Upper lobe of left lung (tissue), 6 donors: ENCODE results near the gene NUMBL. TPM values are rescaled to one million over a fixed set of nuclear protein-coding genes. Genes with fewer than 3 reads are reported as not detected.

ENCODE experiments used
- ATAC-seq, 2 donors: fragments of 200-7000 bp; cut with Tn5 transposase; one replicate each; pipeline ENCODE4 v1.9.1; 2022; ENCODE audit warnings: mild to moderate bottlenecking in 2 of 2, moderate library complexity in 2 of 2; ENCODE audit not compliant: low FRiP score in 2 of 2
- DNase-seq, 2 donors: peaks; one replicate each; pipeline ENCODE4 v3.0.0-alpha.2; 2019 to 2020
- H3K27ac ChIP-seq, 4 donors: fragments of 200-600 bp; sonication (generic); one replicate each; pipeline ENCODE4 v1.5.1; 2016 to 2019
- H3K27me3 ChIP-seq, 4 donors: fragments of 200-600 bp; sonication (generic); one replicate each; pipeline ENCODE4 v1.5.1; 2017 to 2019
- H3K36me3 ChIP-seq, 4 donors: fragments of 200-600 bp; sonication (generic); one replicate each; pipeline ENCODE4 v1.5.1; 2016 to 2019
- H3K4me1 ChIP-seq, 4 donors: fragments of 200-600 bp; sonication (generic); one replicate each; pipeline ENCODE4 v1.5.1; 2018 to 2019
- H3K4me3 ChIP-seq, 4 donors: fragments of 200-600 bp; sonication (generic); one replicate each; pipeline ENCODE4 v1.5.1; 2017 to 2019; ENCODE audit warnings: mild to moderate bottlenecking in 2 of 4, moderate library complexity in 1 of 4
- H3K9me3 ChIP-seq, 4 donors: fragments of 200-600 bp; sonication (generic); one replicate each; pipeline ENCODE4 v1.5.1; 2018 to 2019
- CTCF ChIP-seq, 6 experiments: fragments of 450-650 bp in 4 of 6; fragments of 200-600 bp in 2 of 6; sonication (generic) in 2 of 6; IDR thresholded peaks; one replicate each; pipeline ENCODE4 v1.5.1; 2016 to 2019; ENCODE audit warnings: antibody characterized with exemption in 6 of 6
- EP300 ChIP-seq, 4 donors: sonication (generic); formaldehyde crosslinking; IDR thresholded peaks; one replicate each; pipeline ENCODE4 v1.5.1; 2017; ENCODE audit warnings: antibody characterized with exemption in 4 of 4, control low read depth in 2 of 4
- POLR2A ChIP-seq, 4 donors: fragments of 450-650 bp; IDR thresholded peaks; one replicate each; pipeline ENCODE4 v1.5.1; 2016 to 2017; ENCODE audit warnings: antibody characterized with exemption in 4 of 4, mild to moderate bottlenecking in 2 of 4
- POLR2AphosphoS5 ChIP-seq, 2 donors: sonication (generic); formaldehyde crosslinking; IDR thresholded peaks; one replicate each; pipeline ENCODE4 v1.5.1; 2017; ENCODE audit warnings: antibody characterized with exemption in 2 of 2
- WGBS, 2 donors: methylation state at CpG; one replicate each; pipeline ENCODE4 v1.1.5; 2017 to 2018; 5-methylcytosine and 5-hydroxymethylcytosine counted together
- total RNA-seq, 6 donors: library from RNA; depleted of rRNA in 4 of 6; stranded (reverse); fragments of >200 nt in 4 of 6; gene quantifications; one replicate each; pipeline versions ENCODE4 v1.1.0 to v1.2.1, GENCODE V29; 2016 to 2021
- donor health status: DM: no; HTN: no; CAD: no; lungs with moderate emphysema.
- donor health status: DM: no; HTN: yes; CAD: no; lungs with severe emphysema.

Gene NUMBL
- total RNA-seq, 6 donors from 2014 or later: 18.0 to 133 (median 23.8) TPM

- ATAC-seq (peak in 1 of 2 donors; percentile 28), DNase-seq (peak in 1 of 2 donors; percentile 77)
- no peak overlapping the region for H3K4me3 ChIP-seq
- H3K9me3 ChIP-seq: no peaks in the 10 kb centered on the region
- peaks cover 0 to 7% (median 0%) of the 10 kb centered on the region in 4 donors for H3K4me1 ChIP-seq
- no peaks in the 10 kb centered on the region for H3K27me3 ChIP-seq
- WGBS, 2 donors: 95% methylated on average over 20 to 24 of the region's 24 CpGs
- peaks cover 6 to 52% (median 25%) of the 10 kb centered on the region in 4 donors for H3K36me3 ChIP-seq
- TF ChIP-seq EP300 (IDR thresholded peaks at IDR 0.05) (no peak), POLR2A (IDR thresholded peaks at IDR 0.05) (no peak), CTCF (IDR thresholded peaks at IDR 0.05) (no peak), POLR2AphosphoS5 (IDR thresholded peaks at IDR 0.05) (no peak)
- H3K27ac ChIP-seq: no peak overlapping the region
Observed at GRCh38 chr19:40621966-40622772, 68.3 kb downstream of the NUMBL start.

GRCh38 chr19:40621283-40621682, 69.2 kb downstream of the NUMBL start:
- 72 to 88% methylated on average over 2 of the region's 2 CpGs for WGBS, 2 donors
- Histone ChIP-seq H3K27ac (no peak overlapping the region), H3K4me3 (no peak overlapping the region), H3K4me1 (peaks cover 0 to 7% (median 0%) of the 10 kb centered on the region in 4 donors), H3K9me3 (no peaks in the 10 kb centered on the region), H3K27me3 (no peaks in the 10 kb centered on the region), H3K36me3 (peaks cover 6 to 46% (median 23%) of the 10 kb centered on the region in 4 donors)
- TF ChIP-seq CTCF (IDR thresholded peaks at IDR 0.05) (no peak), POLR2A (IDR thresholded peaks at IDR 0.05) (no peak), POLR2AphosphoS5 (IDR thresholded peaks at IDR 0.05) (no peak), EP300 (IDR thresholded peaks at IDR 0.05) (no peak)
- ATAC-seq: no peak
- no peak for DNase-seq

- Histone ChIP-seq H3K27ac (no peak overlapping the region), H3K9me3 (no peaks in the 10 kb centered on the region), H3K4me1 (peaks cover 0 to 12% (median 2%) of the 10 kb centered on the region in 4 donors), H3K4me3 (no peak overlapping the region), H3K27me3 (no peaks in the 10 kb centered on the region), H3K36me3 (peaks cover 3 to 37% (median 18%) of the 10 kb centered on the region in 4 donors)
- no peak for TF ChIP-seq CTCF (IDR thresholded peaks at IDR 0.05)
- TF ChIP-seq POLR2AphosphoS5 (IDR thresholded peaks at IDR 0.05): no peak
- TF ChIP-seq POLR2A (IDR thresholded peaks at IDR 0.05): no peak
- no peak for TF ChIP-seq EP300 (IDR thresholded peaks at IDR 0.05)
- 94 to 95% methylated on average over 8 of the region's 8 CpGs for WGBS, 2 donors
- DNase-seq: no peak
- no peak for ATAC-seq
Observed at GRCh38 chr19:40620161-40620485, 70.3 kb downstream of the NUMBL start.

- Histone ChIP-seq H3K4me1 (peaks cover 4 to 17% (median 6%) of the 10 kb centered on the region in 4 donors), H3K27me3 (peaks cover 0 to under 1% (median 0%) of the 10 kb centered on the region in 4 donors), H3K36me3 (peaks cover 3 to 37% (median 18%) of the 10 kb centered on the region in 4 donors), H3K4me3 (no peak overlapping the region), H3K9me3 (no peaks in the 10 kb centered on the region), H3K27ac (no peak overlapping the region)
- 73 to 78% methylated on average over 11 of the region's 11 CpGs for WGBS, 2 donors
- TF ChIP-seq POLR2A (IDR thresholded peaks at IDR 0.05) (no peak), CTCF (IDR thresholded peaks at IDR 0.05) (no peak), EP300 (IDR thresholded peaks at IDR 0.05) (no peak), POLR2AphosphoS5 (IDR thresholded peaks at IDR 0.05) (no peak)
- DNase-seq (no peak), ATAC-seq (no peak)
Observed at GRCh38 chr19:40619333-40620160, 70.9 kb downstream of the NUMBL start.
